SK-N-SH treated with all-trans-retinoic acid at 6 μM for 48 hours (cell line): ENCODE data around the gene BTBD19.

Source experiments
- BACH2 ChIP-seq: fragments of 250-450 bp; sonication (Bioruptor Pico); IDR thresholded peaks from 2 replicates; pipeline ENCODE4 v1.9.0; 2021; ENCODE audit warnings: mild to moderate bottlenecking, borderline replicate concordance
- ISL1 ChIP-seq: fragments of 250-450 bp; sonication (Bioruptor Pico); IDR thresholded peaks from 2 replicates; pipeline ENCODE4 v2.1.2; 2022; ENCODE audit warnings: mild to moderate bottlenecking, moderate library complexity
- SNAI2 ChIP-seq: fragments of 250-450 bp; sonication (Bioruptor Pico); IDR thresholded peaks from 2 replicates; pipeline ENCODE4 v1.5.0; 2020; ENCODE audit warnings: mild to moderate bottlenecking, moderate library complexity
- TF ChIP-seq, protein P1 (sequence below): fragments of 250-450 bp; sonication (Bioruptor Pico); IDR thresholded peaks from 2 replicates; pipeline ENCODE4 v1.5.1; 2020; ENCODE audit warnings: low read depth, mild to moderate bottlenecking, moderate library complexity
- TF ChIP-seq, protein P2 (sequence below): fragments of 250-450 bp; sonication (Bioruptor Pico); IDR thresholded peaks from 2 replicates; pipeline ENCODE4 v1.8.0; 2021; ENCODE audit warnings: low read depth, mild to moderate bottlenecking, moderate library complexity, borderline replicate concordance
- TF ChIP-seq, protein P3 (sequence below): fragments of 250-450 bp; sonication (Bioruptor Pico); IDR thresholded peaks from 2 replicates; pipeline ENCODE4 v1.8.0; 2020; ENCODE audit warnings: mild to moderate bottlenecking, moderate library complexity, borderline replicate concordance
- TF ChIP-seq, protein P4 (sequence below): fragments of 250-450 bp; sonication (Bioruptor Pico); IDR thresholded peaks from 2 replicates; pipeline ENCODE4 v1.5.1; 2021; ENCODE audit warnings: mild to moderate bottlenecking, moderate library complexity

DNA sequence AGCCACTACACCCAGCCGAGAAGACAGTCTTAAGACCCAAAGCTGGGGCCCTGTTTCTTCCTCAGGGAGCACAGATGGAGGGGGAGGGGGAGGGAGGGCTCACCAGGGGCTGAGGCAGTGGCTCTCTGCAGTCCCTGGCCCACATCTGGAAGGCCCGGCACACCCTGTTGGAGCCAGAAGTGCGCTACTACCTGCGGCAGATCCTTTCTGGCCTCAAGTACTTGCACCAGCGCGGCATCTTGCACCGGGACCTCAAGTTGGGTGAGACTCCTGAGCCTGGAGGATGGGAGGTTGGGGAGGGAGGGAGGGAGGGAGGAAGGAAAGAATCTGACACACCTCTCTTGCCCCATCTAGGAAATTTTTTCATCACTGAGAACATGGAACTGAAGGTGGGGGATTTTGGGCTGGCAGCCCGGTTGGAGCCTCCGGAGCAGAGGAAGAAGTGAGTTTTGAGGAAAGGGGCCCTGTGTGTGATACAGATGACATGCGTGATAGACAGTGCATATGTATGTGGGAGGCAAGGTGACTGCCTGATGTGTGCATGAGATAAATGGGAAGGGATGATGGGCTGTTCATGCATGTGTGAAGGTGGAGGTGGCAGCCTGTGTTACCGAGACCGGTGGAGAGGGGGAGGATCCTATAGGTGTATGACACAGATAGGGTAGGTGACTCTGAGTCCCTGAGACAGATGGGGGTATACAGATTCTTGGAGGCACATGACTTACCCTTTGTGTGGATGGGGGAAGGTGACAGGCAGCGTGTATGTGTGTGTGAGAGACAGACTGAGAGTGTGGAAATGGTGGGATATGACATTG is 6.6 kb upstream of the BTBD19 start:
- TF ChIP-seq, protein P1, sequence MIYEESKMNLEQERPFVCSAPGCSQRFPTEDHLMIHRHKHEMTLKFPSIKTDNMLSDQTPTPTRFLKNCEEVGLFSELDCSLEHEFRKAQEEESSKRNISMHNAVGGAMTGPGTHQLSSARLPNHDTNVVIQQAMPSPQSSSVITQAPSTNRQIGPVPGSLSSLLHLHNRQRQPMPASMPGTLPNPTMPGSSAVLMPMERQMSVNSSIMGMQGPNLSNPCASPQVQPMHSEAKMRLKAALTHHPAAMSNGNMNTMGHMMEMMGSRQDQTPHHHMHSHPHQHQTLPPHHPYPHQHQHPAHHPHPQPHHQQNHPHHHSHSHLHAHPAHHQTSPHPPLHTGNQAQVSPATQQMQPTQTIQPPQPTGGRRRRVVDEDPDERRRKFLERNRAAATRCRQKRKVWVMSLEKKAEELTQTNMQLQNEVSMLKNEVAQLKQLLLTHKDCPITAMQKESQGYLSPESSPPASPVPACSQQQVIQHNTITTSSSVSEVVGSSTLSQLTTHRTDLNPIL (CRISPR knock-in tag), result no peak
- TF ChIP-seq, protein P2, sequence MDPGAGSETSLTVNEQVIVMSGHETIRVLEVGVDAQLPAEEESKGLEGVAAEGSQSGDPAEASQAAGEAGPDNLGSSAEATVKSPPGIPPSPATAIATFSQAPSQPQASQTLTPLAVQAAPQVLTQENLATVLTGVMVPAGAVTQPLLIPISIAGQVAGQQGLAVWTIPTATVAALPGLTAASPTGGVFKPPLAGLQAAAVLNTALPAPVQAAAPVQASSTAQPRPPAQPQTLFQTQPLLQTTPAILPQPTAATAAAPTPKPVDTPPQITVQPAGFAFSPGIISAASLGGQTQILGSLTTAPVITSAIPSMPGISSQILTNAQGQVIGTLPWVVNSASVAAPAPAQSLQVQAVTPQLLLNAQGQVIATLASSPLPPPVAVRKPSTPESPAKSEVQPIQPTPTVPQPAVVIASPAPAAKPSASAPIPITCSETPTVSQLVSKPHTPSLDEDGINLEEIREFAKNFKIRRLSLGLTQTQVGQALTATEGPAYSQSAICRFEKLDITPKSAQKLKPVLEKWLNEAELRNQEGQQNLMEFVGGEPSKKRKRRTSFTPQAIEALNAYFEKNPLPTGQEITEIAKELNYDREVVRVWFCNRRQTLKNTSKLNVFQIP, result no peak
- TF ChIP-seq, protein P3, sequence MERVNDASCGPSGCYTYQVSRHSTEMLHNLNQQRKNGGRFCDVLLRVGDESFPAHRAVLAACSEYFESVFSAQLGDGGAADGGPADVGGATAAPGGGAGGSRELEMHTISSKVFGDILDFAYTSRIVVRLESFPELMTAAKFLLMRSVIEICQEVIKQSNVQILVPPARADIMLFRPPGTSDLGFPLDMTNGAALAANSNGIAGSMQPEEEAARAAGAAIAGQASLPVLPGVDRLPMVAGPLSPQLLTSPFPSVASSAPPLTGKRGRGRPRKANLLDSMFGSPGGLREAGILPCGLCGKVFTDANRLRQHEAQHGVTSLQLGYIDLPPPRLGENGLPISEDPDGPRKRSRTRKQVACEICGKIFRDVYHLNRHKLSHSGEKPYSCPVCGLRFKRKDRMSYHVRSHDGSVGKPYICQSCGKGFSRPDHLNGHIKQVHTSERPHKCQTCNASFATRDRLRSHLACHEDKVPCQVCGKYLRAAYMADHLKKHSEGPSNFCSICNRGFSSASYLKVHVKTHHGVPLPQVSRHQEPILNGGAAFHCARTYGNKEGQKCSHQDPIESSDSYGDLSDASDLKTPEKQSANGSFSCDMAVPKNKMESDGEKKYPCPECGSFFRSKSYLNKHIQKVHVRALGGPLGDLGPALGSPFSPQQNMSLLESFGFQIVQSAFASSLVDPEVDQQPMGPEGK (CRISPR knock-in tag), result no peak
- TF ChIP-seq, protein P4, sequence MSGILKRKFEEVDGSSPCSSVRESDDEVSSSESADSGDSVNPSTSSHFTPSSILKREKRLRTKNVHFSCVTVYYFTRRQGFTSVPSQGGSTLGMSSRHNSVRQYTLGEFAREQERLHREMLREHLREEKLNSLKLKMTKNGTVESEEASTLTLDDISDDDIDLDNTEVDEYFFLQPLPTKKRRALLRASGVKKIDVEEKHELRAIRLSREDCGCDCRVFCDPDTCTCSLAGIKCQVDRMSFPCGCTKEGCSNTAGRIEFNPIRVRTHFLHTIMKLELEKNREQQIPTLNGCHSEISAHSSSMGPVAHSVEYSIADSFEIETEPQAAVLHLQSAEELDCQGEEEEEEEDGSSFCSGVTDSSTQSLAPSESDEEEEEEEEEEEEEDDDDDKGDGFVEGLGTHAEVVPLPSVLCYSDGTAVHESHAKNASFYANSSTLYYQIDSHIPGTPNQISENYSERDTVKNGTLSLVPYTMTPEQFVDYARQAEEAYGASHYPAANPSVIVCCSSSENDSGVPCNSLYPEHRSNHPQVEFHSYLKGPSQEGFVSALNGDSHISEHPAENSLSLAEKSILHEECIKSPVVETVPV, result no peak
- no peak for TF ChIP-seq BACH2 (CRISPR knock-in tag)
- TF ChIP-seq ISL1 (CRISPR knock-in tag), result no peak
- TF ChIP-seq SNAI2 (CRISPR knock-in tag), result no peak
